K562 (cell line): ENCODE data around the gene GPR32. TPM values are rescaled to one million over a fixed set of nuclear protein-coding genes. Genes with fewer than 3 reads are reported as not detected.

ENCODE experiments used
- CHD2 ChIP-seq: IDR thresholded peaks from 2 replicates; pipeline ENCODE4 v1.6.1; 2011; ENCODE audit warnings: low read depth, low read length
- DNMT1 ChIP-seq: fragments of 450-650 bp; IDR thresholded peaks from 2 replicates; pipeline ENCODE4 v1.6.1; 2016; ENCODE audit warnings: antibody characterized with exemption, mild to moderate bottlenecking
- ESRRA ChIP-seq: fragments of 450-650 bp; IDR thresholded peaks from 2 replicates; pipeline ENCODE4 v1.6.1; 2014; ENCODE audit warnings: low read depth, mild to moderate bottlenecking, moderate library complexity, borderline replicate concordance
- GABPB1 ChIP-seq: sonication (generic); formaldehyde crosslinking; IDR thresholded peaks from 2 replicates; pipeline ENCODE4 v1.8.0; 2022; ENCODE audit warnings: mild to moderate bottlenecking, missing genetic modification reagents
- MTF1 ChIP-seq: fragments of 250-450 bp; sonication (Bioruptor Pico); IDR thresholded peaks from 2 replicates; pipeline ENCODE4 v1.9.0; 2021; ENCODE audit warnings: moderate library complexity, mild to moderate bottlenecking, inconsistent platforms, borderline replicate concordance
- MYC ChIP-seq, 2 experiments: fragments of 250-450 bp in 1 of 2; sonication (Bioruptor Pico) in 1 of 2; IDR thresholded peaks; 2 replicates each; pipeline versions ENCODE4 v1.5.1 to v1.6.1; 2012 to 2021; ENCODE audit warnings: low read depth in 2 of 2, borderline replicate concordance in 1 of 2, improper control_type of control experiment in 1 of 2, low read length in 1 of 2, mild to moderate bottlenecking in 1 of 2, moderate library complexity in 1 of 2
- NFXL1 ChIP-seq: fragments of 450-650 bp; formaldehyde crosslinking; IDR thresholded peaks from 2 replicates; pipeline ENCODE4 v1.4.0; 2021; ENCODE audit warnings: mild to moderate bottlenecking
- NONO ChIP-seq, 2 experiments: fragments of 200-400 bp in 1 of 2; fragments of 450-650 bp in 1 of 2; formaldehyde crosslinking in 1 of 2; IDR thresholded peaks; 2 replicates each; pipeline ENCODE4 v1.6.1; 2017; ENCODE audit warnings: low read depth in 2 of 2, mild to moderate bottlenecking in 2 of 2, moderate library complexity in 2 of 2, low read length in 1 of 2
- NR2C2 ChIP-seq, 2 experiments: fragments of 200-800 bp in 1 of 2; sonication (Bioruptor generic) in 1 of 2; sonication (generic) in 1 of 2; formaldehyde crosslinking in 1 of 2; IDR thresholded peaks; 2 replicates each; pipeline versions ENCODE4 v1.6.1 to v1.8.0; 2016 to 2022; ENCODE audit warnings: mild to moderate bottlenecking in 1 of 2, missing compliant biosample characterization in 1 of 2, missing genetic modification characterization in 1 of 2, missing genetic modification reagents in 1 of 2
- RAD21 ChIP-seq, 2 experiments: fragments of 250-450 bp in 1 of 2; fragments of 450-650 bp in 1 of 2; sonication (Bioruptor Pico) in 1 of 2; formaldehyde crosslinking in 1 of 2; IDR thresholded peaks in 1 of 2; conservative IDR thresholded peaks in 1 of 2; 2 replicates each; pipeline versions ENCODE4 v1.4.0 to v1.8.0; 2020 to 2022; ENCODE audit warnings: mild to moderate bottlenecking in 2 of 2, moderate library complexity in 1 of 2
- SOX6 ChIP-seq: fragments of 450-650 bp; IDR thresholded peaks from 2 replicates; pipeline ENCODE4 v1.6.1; 2014; ENCODE audit warnings: mild to moderate bottlenecking
- TAF7 ChIP-seq: fragments of 450-650 bp; IDR thresholded peaks from 2 replicates; pipeline ENCODE4 v1.6.1; 2016; ENCODE audit warnings: missing genetic modification characterization, missing compliant biosample characterization
- TGIF2 ChIP-seq: sonication (generic); formaldehyde crosslinking; IDR thresholded peaks from 2 replicates; pipeline ENCODE4 v1.8.1; 2022; ENCODE audit warnings: mild to moderate bottlenecking, missing genetic modification reagents, moderate library complexity
- ZBTB17 ChIP-seq: fragments of 450-650 bp; formaldehyde crosslinking; IDR thresholded peaks from 2 replicates; pipeline ENCODE4 v1.4.0; 2020; ENCODE audit warnings: mild to moderate bottlenecking
- ZFPM2 ChIP-seq: fragments of 250-450 bp; sonication (Bioruptor Pico); IDR thresholded peaks from 2 replicates; pipeline ENCODE4 v1.5.1; 2022; ENCODE audit warnings: mild to moderate bottlenecking
- ZKSCAN1 ChIP-seq: fragments of 150-350 bp; IDR thresholded peaks from 2 replicates; pipeline ENCODE4 v1.6.1; 2016; ENCODE audit warnings: low read depth, low read length
- ZNF324 ChIP-seq: fragments of 250-450 bp; sonication (Bioruptor Pico); IDR thresholded peaks from 2 replicates; pipeline ENCODE4 v1.4.0; 2020; ENCODE audit warnings: mild to moderate bottlenecking
- polyA plus RNA-seq, 8 experiments: library from polyadenylated mRNA; depleted of rRNA in 4 of 8; stranded (reverse) in 5 of 8; unstranded in 3 of 8; fragments of >200 nt; fragmentation: Nextera tagmentation in 2 of 8; fragmentation: Illumina TruSeq in 1 of 8; extraction: Ambion mirVana in 2 of 8; extraction: Trizol in 1 of 8; gene quantifications; 2 replicates each; pipeline versions ENCODE4 v1.2.1 to v1.2.3, GENCODE V29; 2011 to 2014; ENCODE audit warnings: inconsistent platforms in 1 of 8, missing spikeins in 1 of 8
- total RNA-seq, 7 experiments: library from RNA; depleted of rRNA in 6 of 7; stranded (reverse); fragments of >200 nt in 6 of 7; fragmentation: Illumina TruSeq in 2 of 7; extraction: Trizol in 2 of 7; gene quantifications; 2 replicates each; pipeline versions ENCODE4 v1.2.1 to v1.2.3, GENCODE V29; 2011 to 2021; ENCODE audit warnings: low replicate concordance in 1 of 7
- TF ChIP-seq, protein P1 (sequence below): fragments of 250-450 bp; sonication (Bioruptor Pico); IDR thresholded peaks from 2 replicates; pipeline ENCODE4 v1.8.0; 2021; ENCODE audit warnings: moderate library complexity, mild to moderate bottlenecking, inconsistent platforms
- TF ChIP-seq, protein P2 (sequence below): fragments of 450-650 bp; formaldehyde crosslinking; IDR thresholded peaks from 2 replicates; pipeline ENCODE4 v1.4.0; 2020; ENCODE audit warnings: mild to moderate bottlenecking, moderate library complexity
- TF ChIP-seq, protein P3 (sequence below): fragments of 250-450 bp; sonication (Bioruptor Pico); IDR thresholded peaks from 2 replicates; pipeline ENCODE4 v1.8.0; 2021; ENCODE audit warnings: borderline replicate concordance, mild to moderate bottlenecking, moderate library complexity; ENCODE audit not compliant: poor library complexity, severe bottlenecking
- TF ChIP-seq, protein P4 (sequence below): fragments of 450-650 bp; formaldehyde crosslinking; IDR thresholded peaks from 2 replicates; pipeline ENCODE4 v1.4.0; 2020; ENCODE audit warnings: mild to moderate bottlenecking
- TF ChIP-seq, protein P5 (sequence below): IDR thresholded peaks from 2 replicates; pipeline ENCODE4 v1.6.1; 2014; ENCODE audit warnings: antibody characterized with exemption

The GPR32 gene
- total and polyA plus RNA-seq, 9 of the 15 experiments (the other 6 are each of a cell fraction or from before 2014, with no cell fraction given) = not detected

DNA sequence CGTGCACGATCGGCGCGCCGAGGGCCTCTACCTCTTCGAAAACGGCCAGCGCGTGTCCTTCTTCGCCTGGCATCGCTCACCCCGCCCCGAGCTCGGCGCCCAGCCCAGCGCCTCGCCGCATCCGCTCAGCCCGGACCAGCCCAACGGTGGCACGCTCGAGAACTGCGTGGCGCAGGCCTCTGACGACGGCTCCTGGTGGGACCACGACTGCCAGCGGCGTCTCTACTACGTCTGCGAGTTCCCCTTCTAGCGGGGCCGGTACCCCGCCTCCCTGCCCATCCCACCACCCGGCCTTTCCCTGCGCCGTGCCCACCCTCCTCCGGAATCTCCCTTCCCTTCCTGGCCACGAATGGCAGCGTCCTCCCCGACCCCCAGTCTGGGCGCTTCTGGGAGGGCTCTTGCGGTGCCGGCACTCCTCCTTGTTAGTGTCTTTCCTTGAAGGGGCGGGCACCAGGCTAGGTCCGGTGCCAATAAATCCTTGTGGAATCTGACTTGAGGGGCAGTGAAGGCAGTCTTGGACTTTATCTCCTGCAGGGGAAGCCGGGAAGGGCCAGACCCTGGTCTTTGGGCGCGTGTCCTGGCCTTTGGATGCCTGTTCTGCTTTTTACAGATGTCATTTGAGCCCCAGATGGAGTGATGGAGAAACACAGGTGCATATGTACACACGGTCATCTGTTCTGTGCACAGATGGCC, 44.9 kb upstream of the GPR32 start (continued):
- no peak for TF ChIP-seq CHD2
- TF ChIP-seq NFXL1 (CRISPR knock-in tag) = no peak
- TF ChIP-seq ESRRA = no peak; the same call in 1 of the 2 replicates
- TF ChIP-seq ZBTB17 (CRISPR knock-in tag) = peak; percentile 53; the same call in 1 of the 2 replicates
- TF ChIP-seq, protein P1, sequence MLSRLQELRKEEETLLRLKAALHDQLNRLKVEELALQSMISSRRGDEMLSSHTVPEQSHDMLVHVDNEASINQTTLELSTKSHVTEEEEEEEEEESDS (CRISPR knock-in tag) = no peak
- no peak for TF ChIP-seq SOX6
- TF ChIP-seq, protein P2, sequence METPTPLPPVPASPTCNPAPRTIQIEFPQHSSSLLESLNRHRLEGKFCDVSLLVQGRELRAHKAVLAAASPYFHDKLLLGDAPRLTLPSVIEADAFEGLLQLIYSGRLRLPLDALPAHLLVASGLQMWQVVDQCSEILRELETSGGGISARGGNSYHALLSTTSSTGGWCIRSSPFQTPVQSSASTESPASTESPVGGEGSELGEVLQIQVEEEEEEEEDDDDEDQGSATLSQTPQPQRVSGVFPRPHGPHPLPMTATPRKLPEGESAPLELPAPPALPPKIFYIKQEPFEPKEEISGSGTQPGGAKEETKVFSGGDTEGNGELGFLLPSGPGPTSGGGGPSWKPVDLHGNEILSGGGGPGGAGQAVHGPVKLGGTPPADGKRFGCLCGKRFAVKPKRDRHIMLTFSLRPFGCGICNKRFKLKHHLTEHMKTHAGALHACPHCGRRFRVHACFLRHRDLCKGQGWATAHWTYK (CRISPR knock-in tag) = peak; percentile 48; the same call in 1 of the 2 replicates
- TF ChIP-seq DNMT1 = no peak
- no peak; a peak in 2 of 4 replicates for TF ChIP-seq NONO (IDR thresholded peaks at IDR 0.05; ENCODE audit: low read depth in 2 of 2, low read length in 1 of 2)
- TF ChIP-seq RAD21 (CRISPR knock-in tag; conservative IDR thresholded peaks at IDR 0.05 in 1 of 2, IDR thresholded peaks at IDR 0.05 in 1 of 2) = no peak
- peak; percentile 87 for TF ChIP-seq GABPB1 (CRISPR knock-in tag)
- TF ChIP-seq NR2C2 (CRISPR knock-in tag; IDR thresholded peaks at IDR 0.05) = 0 out of 2 replicates have a peak, but pooled peaks have one; percentile 55
- TF ChIP-seq NR2C2 (tag; IDR thresholded peaks at IDR 0.05) = peak; percentile 45; the same call in 1 of the 2 replicates
- TF ChIP-seq TAF7 (tag) = no peak
- no peak for TF ChIP-seq ZFPM2 (CRISPR knock-in tag)
- peak; percentile 76 for TF ChIP-seq MYC (IDR thresholded peaks at IDR 0.05; ENCODE audit: low read depth, low read length)
- peak; percentile 81; the same call in 1 of the 2 replicates for TF ChIP-seq MYC (CRISPR knock-in tag; IDR thresholded peaks at IDR 0.05; ENCODE audit: borderline replicate concordance, low read depth)
- no peak for TF ChIP-seq MTF1 (CRISPR knock-in tag)
- TF ChIP-seq TGIF2 = no peak
- TF ChIP-seq, protein P3, sequence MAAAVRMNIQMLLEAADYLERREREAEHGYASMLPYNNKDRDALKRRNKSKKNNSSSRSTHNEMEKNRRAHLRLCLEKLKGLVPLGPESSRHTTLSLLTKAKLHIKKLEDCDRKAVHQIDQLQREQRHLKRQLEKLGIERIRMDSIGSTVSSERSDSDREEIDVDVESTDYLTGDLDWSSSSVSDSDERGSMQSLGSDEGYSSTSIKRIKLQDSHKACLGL (CRISPR knock-in tag) = no peak
- TF ChIP-seq ZNF324 = peak; percentile 30; the same call in 1 of the 2 replicates
- TF ChIP-seq, protein P4, sequence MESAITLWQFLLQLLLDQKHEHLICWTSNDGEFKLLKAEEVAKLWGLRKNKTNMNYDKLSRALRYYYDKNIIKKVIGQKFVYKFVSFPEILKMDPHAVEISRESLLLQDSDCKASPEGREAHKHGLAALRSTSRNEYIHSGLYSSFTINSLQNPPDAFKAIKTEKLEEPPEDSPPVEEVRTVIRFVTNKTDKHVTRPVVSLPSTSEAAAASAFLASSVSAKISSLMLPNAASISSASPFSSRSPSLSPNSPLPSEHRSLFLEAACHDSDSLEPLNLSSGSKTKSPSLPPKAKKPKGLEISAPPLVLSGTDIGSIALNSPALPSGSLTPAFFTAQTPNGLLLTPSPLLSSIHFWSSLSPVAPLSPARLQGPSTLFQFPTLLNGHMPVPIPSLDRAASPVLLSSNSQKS (CRISPR knock-in tag) = no peak
- TF ChIP-seq ZKSCAN1 = no peak
- TF ChIP-seq, protein P5, sequence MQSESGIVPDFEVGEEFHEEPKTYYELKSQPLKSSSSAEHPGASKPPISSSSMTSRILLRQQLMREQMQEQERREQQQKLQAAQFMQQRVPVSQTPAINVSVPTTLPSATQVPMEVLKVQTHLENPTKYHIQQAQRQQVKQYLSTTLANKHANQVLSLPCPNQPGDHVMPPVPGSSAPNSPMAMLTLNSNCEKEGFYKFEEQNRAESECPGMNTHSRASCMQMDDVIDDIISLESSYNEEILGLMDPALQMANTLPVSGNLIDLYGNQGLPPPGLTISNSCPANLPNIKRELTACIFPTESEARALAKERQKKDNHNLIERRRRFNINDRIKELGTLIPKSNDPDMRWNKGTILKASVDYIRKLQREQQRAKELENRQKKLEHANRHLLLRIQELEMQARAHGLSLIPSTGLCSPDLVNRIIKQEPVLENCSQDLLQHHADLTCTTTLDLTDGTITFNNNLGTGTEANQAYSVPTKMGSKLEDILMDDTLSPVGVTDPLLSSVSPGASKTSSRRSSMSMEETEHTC = no peak
